ENCODE results near the gene WWOX. TPM values are rescaled to one million over a fixed set of nuclear protein-coding genes. Genes with fewer than 3 reads are reported as not detected.

WWOX gene
- 28.3 and 60.7 TPM in 2 replicates for total RNA-seq (2014; rRNA removed)
- percentile 41 among the genes with signal in this experiment for Bru-seq, nascent RNA
- BruChase-seq, experiment 1, labeled RNA remaining after a 6-hour chase: percentile 48 among the genes with signal in this experiment
- BruChase-seq, experiment 2, labeled RNA remaining after a 2-hour chase: percentile 50 among the genes with signal in this experiment
- long read RNA-seq, transcript WWOX-207 (5 exons, 654 nt): major isoform, 12 of 19 reads
- long read RNA-seq, partial matches to known transcripts: 0 of 19 reads
- long read RNA-seq, other reads (novel, unspliced or antisense): 7 of 19 reads

DNA sequence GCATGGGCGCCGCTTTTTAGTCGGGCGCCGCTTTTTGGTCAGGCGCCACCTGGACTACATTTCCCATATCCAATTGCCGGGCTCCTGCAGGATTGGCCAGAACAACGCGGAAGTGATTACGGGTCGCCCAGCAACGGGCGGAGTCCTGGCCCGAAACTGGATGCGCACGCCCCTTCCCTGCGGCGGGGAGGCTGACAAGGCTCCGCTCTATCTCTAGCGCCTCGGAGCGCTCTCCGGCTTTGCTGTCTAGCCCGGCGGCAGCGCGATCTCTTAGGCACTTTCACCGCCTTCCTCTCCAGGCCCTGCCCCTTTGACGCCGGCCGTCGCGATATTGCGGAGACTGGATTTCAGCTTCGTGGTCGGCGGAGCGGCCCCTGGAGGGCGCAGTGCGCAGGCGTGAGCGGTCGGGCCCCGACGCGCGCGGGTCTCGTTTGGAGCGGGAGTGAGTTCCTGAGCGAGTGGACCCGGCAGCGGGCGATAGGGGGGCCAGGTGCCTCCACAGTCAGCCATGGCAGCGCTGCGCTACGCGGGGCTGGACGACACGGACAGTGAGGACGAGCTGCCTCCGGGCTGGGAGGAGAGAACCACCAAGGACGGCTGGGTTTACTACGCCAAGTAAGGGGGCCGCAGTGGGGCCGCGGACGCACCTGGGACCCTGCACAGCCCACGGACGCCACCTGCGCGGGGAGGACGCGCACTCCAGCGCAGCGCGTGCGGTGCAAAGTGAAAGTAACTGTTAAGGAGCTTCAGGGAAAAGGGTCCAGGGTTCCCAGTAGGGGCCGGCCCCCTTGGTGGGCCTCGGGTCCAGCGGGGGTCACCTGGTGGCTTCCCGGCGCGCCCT lies at the start of gene WWOX:
TSS of gene WWOX (plus strand) at position 384 of the 841 bp plus-strand sequence.
- POLR2A ChIA-PET (ENCODE audit: unreplicated experiment): no interaction called here
- Histone ChIP-seq H3F3A (ENCODE audit: low read length, unreplicated experiment) (no peaks in the 10 kb centered on the region), H3K4me3 (ENCODE audit: low read length) (peak within 1 kb of the TSS; percentile 95), H3K4me1 (ENCODE audit: insufficient read depth, low read length) (peaks cover 17% of the 10 kb centered on the region), H3K36me3 (ENCODE audit: low read depth, low read length) (no peaks in the 10 kb centered on the region), H3K27me3 (ENCODE audit: low read length) (peaks cover 5% of the 10 kb centered on the region; the same call in 1 of the 2 replicates), H3K9me3 (ENCODE audit: low read length) (no peaks in the 10 kb centered on the region), H3K9me2 (replicated peaks; ENCODE audit: low read length) (no peaks in the 10 kb centered on the region), H3K4me2 (ENCODE audit: low read length) (peak within 1 kb of the TSS; percentile 96), H4K20me1 (ENCODE audit: low read length) (no peaks in the 10 kb centered on the region), H3K9ac (ENCODE audit: low read length) (peak within 1 kb of the TSS; percentile 86), H2AFZ (ENCODE audit: low read length) (peak within 1 kb of the TSS; percentile 99), H3K27ac (ENCODE audit: low read length) (peak within 1 kb of the TSS; percentile 46), H3K79me2 (ENCODE audit: low read length) (peaks cover 7% of the 10 kb centered on the region)
- intact Hi-C loops (cut with micrococcal nuclease): loop anchor here (2.0 kb wide), 1 partner anchor 425 kb away; no protein-coding TSS in a partner anchor
- DNase-seq: peak; percentile 94
- CTCF ChIA-PET: no interaction called here
- TF ChIP-seq, protein P1, sequence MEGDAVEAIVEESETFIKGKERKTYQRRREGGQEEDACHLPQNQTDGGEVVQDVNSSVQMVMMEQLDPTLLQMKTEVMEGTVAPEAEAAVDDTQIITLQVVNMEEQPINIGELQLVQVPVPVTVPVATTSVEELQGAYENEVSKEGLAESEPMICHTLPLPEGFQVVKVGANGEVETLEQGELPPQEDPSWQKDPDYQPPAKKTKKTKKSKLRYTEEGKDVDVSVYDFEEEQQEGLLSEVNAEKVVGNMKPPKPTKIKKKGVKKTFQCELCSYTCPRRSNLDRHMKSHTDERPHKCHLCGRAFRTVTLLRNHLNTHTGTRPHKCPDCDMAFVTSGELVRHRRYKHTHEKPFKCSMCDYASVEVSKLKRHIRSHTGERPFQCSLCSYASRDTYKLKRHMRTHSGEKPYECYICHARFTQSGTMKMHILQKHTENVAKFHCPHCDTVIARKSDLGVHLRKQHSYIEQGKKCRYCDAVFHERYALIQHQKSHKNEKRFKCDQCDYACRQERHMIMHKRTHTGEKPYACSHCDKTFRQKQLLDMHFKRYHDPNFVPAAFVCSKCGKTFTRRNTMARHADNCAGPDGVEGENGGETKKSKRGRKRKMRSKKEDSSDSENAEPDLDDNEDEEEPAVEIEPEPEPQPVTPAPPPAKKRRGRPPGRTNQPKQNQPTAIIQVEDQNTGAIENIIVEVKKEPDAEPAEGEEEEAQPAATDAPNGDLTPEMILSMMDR (conservative IDR thresholded peaks at IDR 0.05; ENCODE audit: low read depth, low read length): peak; percentile 88
- no peak for TF ChIP-seq EZH2 (IDR thresholded peaks at IDR 0.05; ENCODE audit: low read length, unreplicated experiment)
- TF ChIP-seq EZH2phosphoT487 (IDR thresholded peaks at IDR 0.05; ENCODE audit: borderline replicate concordance, low read length): no peak
- ATAC-seq: peak; percentile 91
- no TSS peak for BruUV-seq (replicated peaks)

DNA sequence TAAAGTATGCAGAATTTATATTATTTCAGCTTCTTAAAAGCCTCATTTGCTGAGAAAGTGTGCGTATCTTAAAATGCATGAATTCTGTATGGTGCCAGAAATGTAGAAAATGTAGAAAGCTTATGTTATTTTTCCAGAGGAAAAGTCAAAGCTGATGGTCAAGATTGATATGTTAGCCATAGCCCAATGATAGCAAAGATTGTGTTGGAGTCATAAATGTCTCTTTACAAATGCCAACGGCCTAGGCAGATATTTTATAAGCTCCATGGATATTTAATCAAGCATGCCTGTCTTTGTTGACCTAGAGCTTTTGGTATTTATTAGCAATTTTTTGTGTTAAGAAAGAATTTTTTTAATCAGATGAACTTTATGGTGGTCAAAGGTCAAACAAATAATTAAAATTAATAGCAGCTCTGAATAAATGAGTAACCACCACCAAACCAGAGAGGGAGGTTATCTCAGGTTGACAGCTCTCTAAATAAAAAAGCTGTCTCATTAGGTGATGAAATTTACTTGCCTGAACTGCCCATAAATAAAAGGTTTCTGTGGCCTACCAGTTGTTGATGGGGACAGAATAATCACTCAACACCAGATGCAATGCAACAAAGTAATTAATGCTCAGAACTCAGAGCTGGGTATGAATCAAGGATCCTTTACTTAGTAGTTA lies 48.6 kb upstream of the WWOX start:
- BruUV-seq (replicated peaks): no TSS peak
- no peak overlapping the region for H3K9ac ChIP-seq (ENCODE audit: low read length)
- ChIA-PET CTCF (no interaction called here), POLR2A (ENCODE audit: unreplicated experiment) (no interaction called here)
- intact Hi-C loops (cut with micrococcal nuclease): no loop called here
- H3K27ac ChIP-seq (ENCODE audit: low read length): no peak overlapping the region
- no peaks in the 10 kb centered on the region for H3K9me2 ChIP-seq (replicated peaks; ENCODE audit: low read length)
- H4K20me1 ChIP-seq (ENCODE audit: low read length): no peaks in the 10 kb centered on the region
- no peak overlapping the region for H2AFZ ChIP-seq (ENCODE audit: low read length)
- H3K27me3 ChIP-seq (ENCODE audit: low read length): peaks cover 30% of the 10 kb centered on the region
- ATAC-seq (no peak), DNase-seq (no peak)
- no peaks in the 10 kb centered on the region for H3K4me1 ChIP-seq (ENCODE audit: insufficient read depth, low read length)
- H3K4me3 ChIP-seq (ENCODE audit: low read length): no peak overlapping the region
- H3K36me3 ChIP-seq (ENCODE audit: low read depth, low read length): no peaks in the 10 kb centered on the region
- no peaks in the 10 kb centered on the region for H3K79me2 ChIP-seq (ENCODE audit: low read length)
- H3K9me3 ChIP-seq (ENCODE audit: low read length): no peaks in the 10 kb centered on the region
- H3K4me2 ChIP-seq (ENCODE audit: low read length): no peak overlapping the region
- TF ChIP-seq, protein P1 (conservative IDR thresholded peaks at IDR 0.05; ENCODE audit: low read depth, low read length): no peak
- TF ChIP-seq EZH2phosphoT487 (IDR thresholded peaks at IDR 0.05; ENCODE audit: borderline replicate concordance, low read length): no peak
- TF ChIP-seq EZH2 (IDR thresholded peaks at IDR 0.05; ENCODE audit: low read length, unreplicated experiment): no peak
- H3F3A ChIP-seq (ENCODE audit: low read length, unreplicated experiment): no peaks in the 10 kb centered on the region
